ENCODE results near the gene FRMPD2. TPM values are rescaled to one million over a fixed set of nuclear protein-coding genes. Genes with fewer than 3 reads are reported as not detected.
"Not testable (repeated sequence)": the region's sequence is repeated elsewhere in the genome, so short reads cannot be mapped to it uniquely, and the experiment has no call there.

FRMPD2 gene
- polyA plus RNA-seq, 3 donors, result 0.60 to 5.6 (median 0.79) TPM

- no peak for DNase-seq (ENCODE audit: extremely low read depth in 1 of 11, low read depth in 9 of 11, low spot score in 4 of 11)
These were observed 34.3 kb downstream of the FRMPD2 start for GRCh38 chr10:48240196-48240595.

- no peak for DNase-seq (ENCODE audit: extremely low read depth in 1 of 11, low read depth in 9 of 11, low spot score in 4 of 11)
These were observed 34.9 kb downstream of the FRMPD2 start for GRCh38 chr10:48239618-48240017.

GRCh38 chr10:48238826-48239520, 35.5 kb downstream of the FRMPD2 start:
- DNase-seq (ENCODE audit: extremely low read depth in 1 of 11, low read depth in 9 of 11, low spot score in 4 of 11), result no peak

- no peak for DNase-seq (ENCODE audit: extremely low read depth in 1 of 11, low read depth in 9 of 11, low spot score in 4 of 11)
These were observed 36.9 kb downstream of the FRMPD2 start for GRCh38 chr10:48237259-48238250.

GRCh38 chr10:48236199-48236621, 38.3 kb downstream of the FRMPD2 start:
- DNase-seq (ENCODE audit: extremely low read depth in 1 of 11, low read depth in 9 of 11, low spot score in 4 of 11), result no peak

- no peak for DNase-seq (ENCODE audit: extremely low read depth in 1 of 11, low read depth in 9 of 11, low spot score in 4 of 11)
These were observed 39.0 kb downstream of the FRMPD2 start for GRCh38 chr10:48235501-48235900.

GRCh38 chr10:48234787-48235186, 39.7 kb downstream of the FRMPD2 start:
- no peak for DNase-seq (ENCODE audit: extremely low read depth in 1 of 11, low read depth in 9 of 11, low spot score in 4 of 11)

GRCh38 chr10:48234295-48234694, 40.2 kb downstream of the FRMPD2 start:
- no peak for DNase-seq (ENCODE audit: extremely low read depth in 1 of 11, low read depth in 9 of 11, low spot score in 4 of 11)

- no peak for DNase-seq (ENCODE audit: extremely low read depth in 1 of 11, low read depth in 9 of 11, low spot score in 4 of 11)
These were observed 40.9 kb downstream of the FRMPD2 start for GRCh38 chr10:48233559-48234005.

GRCh38 chr10:48232717-48233447, 41.6 kb downstream of the FRMPD2 start:
- no peak for DNase-seq (ENCODE audit: extremely low read depth in 1 of 11, low read depth in 9 of 11, low spot score in 4 of 11)

GRCh38 chr10:48231699-48232315, 42.7 kb downstream of the FRMPD2 start:
- no peak for DNase-seq (ENCODE audit: extremely low read depth in 1 of 11, low read depth in 9 of 11, low spot score in 4 of 11)

GRCh38 chr10:48231178-48231577, 43.3 kb downstream of the FRMPD2 start:
- DNase-seq (ENCODE audit: extremely low read depth in 1 of 11, low read depth in 9 of 11, low spot score in 4 of 11), result no peak

GRCh38 chr10:48227213-48227612, 47.3 kb downstream of the FRMPD2 start:
- DNase-seq (ENCODE audit: extremely low read depth in 1 of 11, low read depth in 9 of 11, low spot score in 4 of 11), result no peak

GRCh38 chr10:48224979-48225560, 49.4 kb downstream of the FRMPD2 start:
- no peak for DNase-seq (ENCODE audit: extremely low read depth in 1 of 11, low read depth in 9 of 11, low spot score in 4 of 11)

GRCh38 chr10:48224296-48224695, 50.2 kb downstream of the FRMPD2 start:
- no peak for DNase-seq (ENCODE audit: extremely low read depth in 1 of 11, low read depth in 9 of 11, low spot score in 4 of 11)

GRCh38 chr10:48221814-48222213, 52.7 kb downstream of the FRMPD2 start:
- DNase-seq (ENCODE audit: extremely low read depth in 1 of 11, low read depth in 9 of 11, low spot score in 4 of 11), result no peak

GRCh38 chr10:48221031-48221430, 53.5 kb downstream of the FRMPD2 start:
- DNase-seq (ENCODE audit: extremely low read depth in 1 of 11, low read depth in 9 of 11, low spot score in 4 of 11), result not testable (repeated sequence)

GRCh38 chr10:48219194-48219593, 55.3 kb downstream of the FRMPD2 start:
- DNase-seq (ENCODE audit: extremely low read depth in 1 of 11, low read depth in 9 of 11, low spot score in 4 of 11), result no peak

- no peak for DNase-seq (ENCODE audit: extremely low read depth in 1 of 11, low read depth in 9 of 11, low spot score in 4 of 11)
These were observed 57.8 kb downstream of the FRMPD2 start for GRCh38 chr10:48216744-48217143.

Measured in renal cortex interstitium (tissue), 11 donors.